Ramos (cell line): ENCODE results near the gene OCA2.
"Not testable (repeated sequence)": the region's sequence is repeated elsewhere in the genome, so short reads cannot be mapped to it uniquely, and the experiment has no call there.

Experiments
- in situ Hi-C: fragments of 300-500 bp; cut with MboI; formaldehyde crosslinking; loops from one replicate; pipeline ENCODE4 v1.14.3; 2022; ENCODE audit warnings: low sequenced_read_pairs; ENCODE audit not compliant: unreplicated experiment

Gene OCA2

DNA sequence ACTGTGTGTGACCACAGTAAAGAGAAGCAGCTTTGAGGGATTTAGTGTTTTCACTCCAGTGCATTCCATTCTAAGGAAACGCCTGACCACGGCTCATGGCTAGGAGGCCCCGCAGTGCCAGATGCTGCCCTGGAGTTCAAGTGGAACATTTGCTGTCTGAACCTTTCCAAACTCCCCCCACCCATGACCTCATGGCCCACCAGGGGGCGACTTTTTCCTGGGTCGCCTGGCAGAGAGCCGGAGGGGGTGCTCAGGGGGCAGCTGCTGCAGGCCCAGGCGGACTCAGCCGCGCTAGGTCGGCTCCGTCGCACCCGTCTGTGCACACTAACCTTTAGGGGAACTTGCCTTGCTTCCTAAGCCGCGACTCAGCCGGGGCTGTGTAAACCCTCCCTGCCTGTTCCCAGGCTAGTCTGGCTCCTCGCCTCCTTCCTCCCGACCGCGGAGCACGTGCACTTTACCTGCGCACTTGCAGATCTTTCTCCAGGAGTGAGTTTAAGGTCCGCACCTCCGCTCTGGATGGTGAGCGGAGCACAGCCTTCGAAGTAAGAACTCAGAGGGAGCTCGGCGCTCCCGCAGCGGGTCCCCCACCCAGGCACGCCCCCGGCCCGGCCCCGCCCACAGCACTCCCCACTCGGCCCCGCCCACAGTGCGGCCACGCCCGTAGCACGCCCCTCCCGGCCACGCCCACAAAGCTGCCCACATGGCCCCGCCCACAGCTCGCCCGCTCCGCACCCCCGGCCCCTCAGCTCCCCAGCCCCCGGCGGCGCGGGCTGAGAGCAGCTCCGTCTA, at the start of gene OCA2:
OCA2 (minus strand) TSS at position 550 of the 789 bp plus-strand sequence. CDS start 17,441 bp downstream, outside the sequence.
- in situ Hi-C loops: no loop called here

DNA sequence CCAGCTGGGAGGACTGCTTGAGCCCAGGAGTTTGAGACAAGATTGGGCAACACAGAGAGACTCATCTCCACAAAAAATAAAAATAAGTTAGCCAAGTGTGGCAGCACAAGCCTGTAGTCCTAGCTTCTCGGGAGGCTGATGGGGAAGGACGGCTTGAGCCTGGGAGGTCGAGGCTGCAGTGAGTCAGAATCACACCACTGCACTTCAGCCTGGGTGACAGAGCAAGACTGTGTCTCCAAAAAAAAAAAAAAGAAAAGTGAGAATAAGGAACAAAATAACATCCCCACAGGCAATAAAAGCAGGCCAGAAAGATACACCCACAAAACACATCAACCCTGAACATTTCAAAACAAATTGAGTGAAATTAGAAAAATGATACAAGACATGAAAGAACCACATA, 48.7 kb upstream of the OCA2 start:
- in situ Hi-C loops: no loop called here

DNA sequence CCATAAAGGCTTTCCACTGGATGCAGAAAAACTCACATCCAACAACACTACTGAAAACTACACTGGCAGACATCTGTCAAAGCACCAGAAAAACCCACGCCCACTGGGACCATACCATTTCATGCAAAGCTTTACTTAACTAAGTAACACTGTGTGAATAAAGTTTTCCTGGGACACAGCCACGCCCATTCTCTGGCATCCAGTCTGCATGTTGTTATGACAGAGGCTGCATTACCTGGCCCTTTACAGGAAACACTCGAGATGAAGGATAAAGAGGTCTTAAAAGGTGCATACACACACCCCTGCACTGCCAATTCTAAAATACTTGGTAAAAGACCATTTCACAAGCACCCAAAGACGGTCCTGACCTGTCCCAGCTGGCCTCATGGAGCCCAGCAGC, 46.3 kb upstream of the OCA2 start:
- in situ Hi-C loops: not testable (repeated sequence)

DNA sequence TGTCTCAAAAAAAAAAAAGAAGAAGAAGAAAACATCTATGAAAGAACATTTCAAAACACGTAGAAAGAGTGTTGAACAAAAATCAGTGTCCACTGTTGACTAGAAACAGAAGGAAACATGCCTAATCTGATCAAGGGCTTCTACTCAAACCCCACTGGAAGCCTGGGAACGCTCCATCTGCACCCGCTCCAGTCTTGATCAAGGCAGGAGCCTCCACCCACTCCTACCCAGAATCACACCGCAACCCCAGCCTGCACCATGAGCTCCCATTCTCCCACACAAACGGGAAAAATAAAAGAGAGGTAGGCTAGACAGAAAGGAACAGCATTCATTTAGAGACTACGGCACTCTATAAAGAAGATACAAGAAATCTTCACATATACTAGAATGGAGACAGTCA, 40.9 kb upstream of the OCA2 start:
- in situ Hi-C loops: no loop called here

DNA sequence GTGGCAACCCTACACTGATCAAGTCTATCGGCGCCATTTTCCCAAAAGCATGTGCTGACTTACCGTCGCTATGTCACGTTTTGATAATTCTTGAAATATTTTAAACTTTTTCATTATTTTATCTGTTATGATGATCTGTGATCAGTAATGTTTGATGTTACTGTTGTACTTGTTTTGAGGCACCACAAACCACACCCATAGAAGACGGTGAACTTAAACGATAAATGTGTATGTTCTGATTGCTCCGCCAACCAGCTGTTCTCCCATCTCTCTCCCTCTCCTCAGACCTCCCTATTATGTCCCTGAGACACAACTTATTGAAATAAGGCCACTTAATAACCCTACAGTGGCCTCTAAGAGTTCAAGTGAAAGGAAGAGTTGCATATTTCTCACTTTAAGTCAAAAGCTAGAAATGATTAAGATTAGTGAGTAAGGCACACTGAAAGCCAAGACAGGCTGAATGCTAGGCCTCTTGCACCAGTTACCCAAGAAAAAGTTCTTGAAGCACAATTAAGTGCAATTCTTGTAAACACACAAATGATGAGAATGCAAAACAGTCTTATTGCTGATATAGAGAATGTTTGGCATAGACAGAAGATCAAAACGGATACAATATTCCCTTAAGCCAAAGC, 38.4 kb upstream of the OCA2 start:
- in situ Hi-C loops: not testable (repeated sequence)

DNA sequence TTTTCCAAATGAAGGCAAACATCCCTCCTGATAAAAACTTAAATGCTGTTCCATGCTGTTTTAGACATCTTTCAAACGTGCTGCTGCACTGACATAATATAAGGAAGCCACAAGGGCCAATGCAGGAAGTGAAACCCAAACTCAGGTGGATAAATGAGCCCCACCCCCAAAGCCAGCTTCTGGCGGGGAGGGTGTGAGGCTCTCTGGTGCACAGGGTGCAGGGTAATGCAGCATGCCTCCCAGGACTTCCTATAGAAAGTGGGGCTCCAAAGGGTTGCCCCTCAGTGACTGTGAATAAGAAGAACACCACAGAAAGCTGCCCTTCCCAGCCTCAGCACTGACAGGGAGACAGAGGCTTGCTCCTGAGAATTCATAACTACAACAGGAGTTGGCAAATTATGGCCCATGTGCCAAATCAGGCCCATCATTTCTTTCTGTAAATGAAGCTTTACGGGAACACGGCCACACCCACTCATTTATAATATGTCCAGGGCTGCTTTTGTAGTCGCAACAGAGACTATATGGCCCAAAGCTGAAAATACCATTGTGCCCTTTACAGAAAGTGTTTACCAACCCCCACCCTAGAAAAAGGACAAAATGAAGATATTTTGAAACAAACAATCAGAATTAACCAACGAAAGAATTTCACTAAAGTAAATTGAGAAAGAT, 37.3 kb upstream of the OCA2 start:
- in situ Hi-C loops: not testable (repeated sequence)

DNA sequence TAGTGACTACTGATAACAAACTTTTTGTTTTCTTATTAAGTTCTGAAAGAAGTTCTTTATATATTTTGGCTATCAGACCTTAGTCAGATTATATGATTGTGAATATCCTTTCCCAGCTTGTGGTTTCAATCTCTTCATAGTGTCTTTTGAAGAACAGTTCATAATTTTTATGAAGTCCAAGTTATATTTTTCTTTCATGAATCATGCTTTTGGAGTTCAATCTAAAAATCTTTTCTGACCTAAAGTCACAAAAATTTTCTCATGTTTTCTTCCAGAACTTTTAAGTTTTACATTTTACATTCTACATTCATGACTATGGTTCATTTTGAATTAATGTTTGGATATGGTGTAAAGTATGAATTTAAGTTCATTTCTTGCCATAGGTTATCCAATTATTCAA, 34.2 kb upstream of the OCA2 start:
- in situ Hi-C loops: no loop called here

DNA sequence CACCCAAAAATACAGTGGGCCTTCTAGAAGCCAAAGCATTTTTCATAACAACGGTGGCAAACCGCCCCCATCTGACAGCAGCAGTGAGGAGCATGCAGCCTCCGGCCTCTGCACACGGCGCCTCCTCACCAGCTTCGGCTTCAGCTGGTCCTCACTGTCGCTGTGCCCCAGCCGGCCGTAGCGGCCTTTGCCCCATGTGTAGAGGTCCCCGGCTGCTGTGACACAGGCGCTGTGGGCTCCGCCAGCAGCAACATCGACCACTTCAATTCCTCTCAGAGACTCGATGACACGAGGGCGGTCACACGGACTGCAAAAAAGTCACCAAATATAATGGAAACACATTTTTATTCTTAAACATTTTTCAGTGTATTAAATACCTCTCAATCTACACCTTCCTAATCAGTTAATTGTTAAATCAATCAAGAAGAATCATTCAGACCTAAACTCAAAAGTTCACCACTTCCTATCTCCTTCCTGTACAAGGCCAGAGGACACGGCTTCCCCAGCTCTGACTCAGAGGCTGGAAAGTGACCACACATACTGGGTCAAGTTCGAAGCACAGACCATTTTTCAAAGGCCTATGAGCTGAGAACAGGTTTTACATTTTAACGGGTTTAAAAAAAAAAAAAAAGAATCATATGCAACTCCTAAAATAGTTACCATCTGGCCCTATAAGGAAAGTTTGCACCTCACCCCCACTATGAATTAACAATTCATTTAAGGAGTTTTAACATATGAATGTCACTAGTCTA, 33.6 kb upstream of the OCA2 start:
- in situ Hi-C loops: no loop called here

DNA sequence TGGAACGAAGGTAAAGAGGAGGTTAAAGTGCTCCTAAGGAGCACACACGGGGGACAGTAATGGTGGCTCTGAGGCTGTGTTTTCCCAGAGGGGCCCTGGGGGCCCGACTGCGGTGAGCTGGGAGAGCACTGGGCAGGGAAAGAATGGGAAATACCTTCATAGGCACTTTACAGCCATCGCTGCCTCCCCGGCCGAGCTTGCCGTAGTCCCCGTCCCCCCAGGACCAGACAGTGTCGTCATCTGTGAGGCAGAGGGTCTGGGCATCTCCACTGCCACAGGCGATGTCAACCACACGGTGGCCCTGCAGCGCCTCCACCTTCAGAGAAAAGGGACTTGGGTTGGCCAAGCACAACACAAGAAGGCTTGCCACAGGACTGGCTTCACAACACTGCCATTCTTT, 32.8 kb upstream of the OCA2 start:
- in situ Hi-C loops: no loop called here

DNA sequence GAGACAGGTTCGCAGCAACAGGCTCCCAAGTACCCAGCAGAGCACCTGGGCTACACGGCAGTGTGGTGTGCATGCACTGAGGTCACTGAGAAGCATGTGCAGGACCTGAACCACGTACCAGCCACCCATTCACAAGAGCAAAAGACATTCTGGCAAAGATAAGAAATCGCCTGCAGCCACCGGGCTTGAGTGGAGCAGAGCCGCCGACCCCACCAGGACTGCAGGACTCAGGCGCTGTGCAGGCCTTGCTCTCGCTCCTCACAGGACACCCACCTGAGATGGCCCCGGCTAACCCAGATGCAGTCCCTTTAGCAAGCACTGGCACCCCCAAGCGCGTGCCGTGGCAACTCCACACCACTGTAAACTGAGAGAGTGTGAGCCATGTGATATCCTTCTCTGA, 32.3 kb upstream of the OCA2 start:
- in situ Hi-C loops: no loop called here

DNA sequence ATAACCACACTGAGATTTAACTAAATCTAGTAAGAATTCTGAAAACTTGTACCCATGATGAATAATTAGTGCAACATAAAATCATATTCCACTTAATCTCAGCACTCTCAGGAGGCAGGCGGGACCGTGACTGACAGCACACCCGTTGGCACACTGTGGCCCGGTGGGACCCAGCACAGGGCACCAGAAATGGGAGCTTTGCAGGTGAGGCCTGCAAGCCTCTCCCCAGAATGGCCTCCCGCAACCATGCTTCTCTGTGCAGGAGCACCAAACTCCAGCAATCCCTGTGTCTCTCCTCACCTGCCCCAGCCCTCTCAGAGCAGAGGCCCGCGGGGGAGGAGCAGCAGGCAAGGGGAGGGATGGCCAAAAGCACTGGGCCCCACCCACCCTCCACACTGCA, 31.5 kb upstream of the OCA2 start:
- in situ Hi-C loops: no loop called here

DNA sequence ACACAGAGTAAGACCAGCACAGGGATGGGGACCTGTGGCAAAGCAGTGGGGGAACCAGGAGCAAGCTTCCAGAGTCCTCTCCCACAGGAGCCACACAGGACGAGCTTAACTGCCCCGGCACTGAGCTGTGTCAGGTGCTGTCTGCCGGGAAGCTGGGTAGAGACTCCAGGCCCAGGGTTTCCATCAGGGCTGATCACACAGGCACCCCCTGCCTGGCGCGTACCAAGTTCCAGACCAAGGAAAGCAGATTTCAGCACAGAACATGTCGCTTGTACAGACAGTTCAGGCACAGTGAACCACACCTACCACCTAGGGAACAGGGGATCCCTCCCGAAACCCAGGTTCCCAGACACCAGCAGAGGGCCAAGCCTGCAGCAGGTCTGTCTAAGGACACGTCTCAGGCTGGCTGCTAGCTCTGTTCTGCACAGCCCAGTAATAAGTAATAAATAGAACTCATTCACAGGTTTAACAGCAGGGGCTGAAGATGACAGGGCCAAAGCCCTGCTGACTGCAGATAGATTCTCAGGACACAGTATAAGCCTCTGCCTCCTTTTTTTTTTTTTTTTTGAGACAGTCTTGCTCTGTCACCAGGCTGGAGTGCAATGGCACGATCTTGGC, 30.2 kb upstream of the OCA2 start:
- in situ Hi-C loops: no loop called here

DNA sequence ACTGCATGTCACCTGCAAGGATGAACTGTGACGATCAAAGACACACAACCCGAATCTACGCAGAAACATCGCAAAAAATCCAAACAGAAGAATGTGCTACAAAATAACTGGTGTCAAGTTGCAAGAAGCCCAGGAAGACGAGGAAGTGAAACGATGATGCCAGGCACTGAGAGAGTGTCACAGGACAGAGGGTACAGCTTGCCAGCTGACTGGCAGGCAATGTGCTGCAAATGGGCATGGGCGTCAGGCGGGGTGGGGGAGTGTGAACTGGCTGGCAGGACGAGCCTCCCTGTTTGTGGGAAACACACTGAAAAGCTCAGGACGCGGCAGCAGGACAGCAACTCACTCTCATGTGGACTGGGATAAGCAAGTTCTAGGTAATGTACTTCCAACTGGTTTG, 28.9 kb upstream of the OCA2 start:
- in situ Hi-C loops: no loop called here

DNA sequence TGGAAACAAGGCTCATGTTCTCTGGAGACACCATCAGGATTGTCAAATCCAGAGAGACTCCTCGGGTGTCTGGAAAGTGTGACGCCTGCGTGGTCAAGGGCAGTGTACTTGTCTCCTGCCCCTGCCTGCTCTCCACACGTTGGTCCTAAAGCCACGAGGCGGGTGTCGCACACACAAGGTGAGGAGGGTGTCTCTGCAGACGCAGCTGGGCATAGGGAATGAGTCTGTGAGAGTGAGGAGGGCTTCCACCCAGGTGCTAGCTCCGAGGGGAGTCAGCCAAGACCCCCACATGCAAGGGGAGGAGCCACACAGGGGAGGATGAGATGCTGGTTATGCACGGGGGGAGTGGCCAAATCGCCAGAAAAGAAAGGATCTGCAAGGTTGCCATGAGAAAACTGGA, 27.9 kb upstream of the OCA2 start:
- in situ Hi-C loops: no loop called here

DNA sequence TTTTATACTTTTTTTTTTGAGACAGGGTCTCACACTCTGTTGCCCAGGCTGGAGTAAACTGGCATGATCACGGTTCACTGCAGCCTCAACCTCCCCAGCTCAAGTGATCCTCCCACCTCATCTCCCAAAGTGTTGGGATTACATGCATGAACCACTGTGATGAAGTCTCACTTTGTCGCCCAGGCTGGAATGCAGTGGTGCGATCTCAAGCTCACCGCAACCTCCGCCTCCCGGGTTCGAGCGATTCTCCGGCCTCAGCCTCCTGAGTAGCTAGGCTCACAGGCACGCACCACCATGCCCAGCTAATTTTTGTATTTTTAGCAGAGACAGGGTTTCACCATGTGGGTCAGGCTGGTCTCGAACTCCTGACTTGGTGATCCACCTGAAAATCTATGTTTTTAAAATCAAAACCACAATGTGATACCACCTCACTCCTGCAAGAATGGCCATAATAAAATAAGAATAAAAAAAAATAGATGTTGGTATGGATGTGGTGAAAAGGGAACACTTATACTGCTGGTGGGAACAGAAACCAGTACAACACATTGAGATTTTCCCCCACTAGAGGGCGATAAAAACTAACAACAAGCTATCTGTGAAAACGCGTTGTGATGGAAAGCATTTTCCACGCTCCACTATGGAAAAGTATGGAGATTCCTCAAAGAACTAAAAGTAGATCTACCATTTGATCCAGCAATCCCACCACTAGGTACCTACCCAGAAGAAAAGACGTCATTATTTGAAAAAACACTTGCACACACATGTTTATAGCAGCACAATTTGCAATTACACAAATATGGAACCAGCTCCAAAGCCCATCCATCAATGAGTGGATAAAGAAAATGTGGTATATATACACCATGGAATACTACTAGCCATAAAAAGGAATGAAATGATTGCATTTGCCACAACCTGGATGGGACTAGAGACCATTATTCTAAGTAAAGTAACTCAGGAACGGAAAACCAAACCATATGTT, 26.8 kb upstream of the OCA2 start:
- in situ Hi-C loops: no loop called here

DNA sequence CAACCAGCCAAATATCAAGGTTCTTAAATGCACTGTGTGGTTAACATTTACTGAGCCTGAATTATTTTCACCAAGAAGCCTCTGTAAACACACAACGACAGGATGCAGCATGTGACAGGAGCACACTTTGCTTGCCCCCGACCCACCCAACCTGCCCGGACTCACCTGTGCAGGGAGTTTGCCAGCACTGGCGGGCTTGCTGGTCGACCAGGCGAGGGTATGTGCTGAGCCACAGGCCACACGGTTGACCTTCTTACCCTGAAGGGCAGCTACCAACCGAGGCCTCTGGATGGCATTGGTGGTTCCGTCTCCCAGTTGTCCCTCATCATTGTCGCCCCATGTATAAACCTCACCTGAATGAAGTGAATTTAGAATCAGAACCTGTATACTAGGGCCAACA, 25.7 kb upstream of the OCA2 start:
- in situ Hi-C loops: no loop called here

DNA sequence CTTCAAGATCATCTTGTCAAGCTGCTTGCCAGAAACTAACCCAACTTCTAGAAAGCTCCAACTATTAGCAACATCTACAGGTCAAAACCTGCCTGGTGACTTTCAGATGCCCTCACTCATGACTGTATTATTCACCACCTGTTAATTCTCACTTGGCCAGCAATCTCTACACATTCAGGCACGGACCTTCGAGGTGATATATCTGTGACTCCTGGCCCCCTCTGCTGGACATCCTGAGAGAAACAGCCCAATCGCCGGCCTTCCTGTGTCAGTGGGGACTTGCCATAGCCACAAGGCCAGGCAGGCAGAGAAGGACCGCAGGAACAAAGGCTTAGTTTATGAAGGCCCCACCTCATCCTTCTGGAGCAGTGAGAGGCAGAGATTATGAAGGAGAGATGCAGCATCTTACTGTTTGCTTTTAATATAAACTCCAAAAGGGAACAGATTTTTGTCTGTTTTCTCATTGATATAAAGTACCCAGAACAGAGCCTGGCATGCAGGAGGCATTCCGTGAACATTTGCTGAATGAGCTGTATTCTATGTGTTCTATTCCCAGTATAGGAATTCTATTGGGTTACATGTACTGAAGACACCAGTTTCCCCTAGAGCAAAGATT, 24.4 kb upstream of the OCA2 start:
- in situ Hi-C loops: no loop called here

DNA sequence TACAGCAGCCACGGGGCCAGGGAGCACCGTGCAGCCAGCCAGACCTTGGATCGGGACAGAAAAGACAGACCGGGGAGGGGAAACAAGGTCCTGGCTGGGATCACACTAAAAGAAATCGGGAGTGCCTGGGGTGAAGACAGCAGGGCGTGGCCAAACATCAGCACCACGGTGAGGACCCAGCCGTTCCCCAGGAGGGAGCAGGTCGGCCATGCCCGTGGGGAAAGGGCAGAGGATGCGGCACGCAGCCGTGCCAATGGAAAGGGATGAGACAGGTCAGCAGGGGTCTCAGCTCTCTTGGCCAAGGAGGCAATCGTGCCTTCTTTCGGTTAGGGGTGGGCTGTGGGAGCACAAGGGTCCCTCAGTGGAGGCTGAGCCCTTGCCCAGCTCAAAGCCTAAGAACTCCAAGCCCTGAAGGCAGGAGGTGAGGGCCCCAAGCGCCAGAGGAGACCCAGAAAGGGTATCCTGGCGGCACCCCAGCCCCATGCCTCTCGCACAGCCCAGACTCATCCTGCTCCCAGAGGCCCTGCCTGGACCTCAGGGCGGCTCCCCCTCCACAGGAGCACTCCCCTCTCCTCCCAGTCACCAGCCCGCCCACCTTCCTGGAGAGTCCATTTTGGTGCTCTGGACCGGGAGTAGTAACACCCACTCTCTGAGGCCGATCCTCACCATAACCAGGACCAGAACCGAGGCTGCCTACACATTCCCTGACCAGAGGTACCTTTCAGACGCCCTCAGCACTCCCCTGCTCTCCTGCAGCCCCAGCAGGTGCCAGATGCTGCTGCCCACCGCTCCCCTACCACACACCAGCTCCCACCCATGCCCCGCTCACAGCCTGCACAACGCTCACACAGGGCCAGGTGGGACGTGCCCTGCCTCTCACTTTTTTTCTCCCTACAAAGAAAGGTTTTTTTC, 23.2 kb upstream of the OCA2 start:
- in situ Hi-C loops: no loop called here
